Lung (tissue), 12 donors: ENCODE measurements around the gene RINL. TPM values are rescaled to one million over a fixed set of nuclear protein-coding genes. Genes with fewer than 3 reads are reported as not detected.

Experiments used
- ATAC-seq: fragments of 200-7000 bp; cut with Tn5 transposase; one replicate; pipeline ENCODE4 v1.9.1; 2020; ENCODE audit warnings: moderate number of reproducible peaks; ENCODE audit not compliant: insufficient read depth, low FRiP score
- DNase-seq, 3 donors: peaks; one replicate each; pipeline ENCODE4 v3.0.0-alpha.2; 2013 to 2017
- H3K27ac ChIP-seq, 2 donors: one replicate each; pipeline ENCODE4 v1.5.1; 2013; ENCODE audit warnings: mild to moderate bottlenecking in 2 of 2, moderate library complexity in 2 of 2, control low read depth in 1 of 2, inconsistent platforms in 1 of 2, low read depth in 1 of 2, low read length in 1 of 2
- H3K27me3 ChIP-seq, 3 donors: one replicate each; pipeline ENCODE4 v1.5.1; 2013; ENCODE audit warnings: low read length in 2 of 3; ENCODE audit not compliant: control insufficient read depth in 3 of 3, insufficient read depth in 3 of 3
- H3K36me3 ChIP-seq, 4 donors: one replicate each; pipeline ENCODE4 v1.5.1; 2013; ENCODE audit warnings: low read length in 4 of 4, mild to moderate bottlenecking in 1 of 4, moderate library complexity in 1 of 4; ENCODE audit not compliant: control insufficient read depth in 4 of 4, insufficient read depth in 4 of 4
- H3K4me1 ChIP-seq, 5 donors: one replicate each; pipeline ENCODE4 v1.5.1; 2013; ENCODE audit warnings: low read length in 5 of 5, mild to moderate bottlenecking in 2 of 5, moderate library complexity in 1 of 5; ENCODE audit not compliant: control insufficient read depth in 5 of 5, insufficient read depth in 5 of 5
- H3K4me3 ChIP-seq: one replicate; pipeline ENCODE4 v1.5.1; 2013; ENCODE audit warnings: mild to moderate bottlenecking, control low read depth, moderate library complexity
- H3K9ac ChIP-seq, 2 donors: one replicate each; pipeline ENCODE4 v1.5.1; 2013; ENCODE audit warnings: low read length in 2 of 2, control low read depth in 1 of 2; ENCODE audit not compliant: insufficient read depth in 1 of 2
- H3K9me3 ChIP-seq, 4 donors: one replicate each; pipeline ENCODE4 v1.5.1; 2013; ENCODE audit warnings: low read length in 3 of 4, mild to moderate bottlenecking in 1 of 4, moderate library complexity in 1 of 4; ENCODE audit not compliant: control insufficient read depth in 4 of 4, insufficient read depth in 3 of 4
- CTCF ChIP-seq: IDR thresholded peaks from 2 replicates; pipeline ENCODE4 v1.5.1; 2012; ENCODE audit warnings: mild to moderate bottlenecking; ENCODE audit errors: control extremely low read depth, extremely low read depth
- WGBS, 2 donors: extraction: QIAGEN DNeasy Blood & Tissue Kit; methylation state at CpG; one replicate each; pipeline ENCODE4 v1.1.7; 2013; 5-methylcytosine and 5-hydroxymethylcytosine counted together
- polyA plus RNA-seq, 2 donors: library from polyadenylated mRNA; stranded (reverse); fragments of 200-250 nt; gene quantifications; one replicate each; pipeline ENCODE4 v1.2.1, GENCODE V29; 2013
- total RNA-seq, 2 donors: library from RNA; depleted of rRNA in 1 of 2; stranded (reverse); fragments of >200 nt in 1 of 2; gene quantifications; one replicate each; pipeline ENCODE4 v1.2.1, GENCODE V29; 2014 to 2021
- donor health status: control.
- donor health status: control.
- donor health status: Bipolar disorder and iron deficiency.
- donor health status: healthy.
- donor health status: DM: yes; HTN: yes; CAD: no.

The RINL gene
- total and polyA plus RNA-seq, 4 donors, result 7.0 to 24.0 (median 15.4) TPM

DNA sequence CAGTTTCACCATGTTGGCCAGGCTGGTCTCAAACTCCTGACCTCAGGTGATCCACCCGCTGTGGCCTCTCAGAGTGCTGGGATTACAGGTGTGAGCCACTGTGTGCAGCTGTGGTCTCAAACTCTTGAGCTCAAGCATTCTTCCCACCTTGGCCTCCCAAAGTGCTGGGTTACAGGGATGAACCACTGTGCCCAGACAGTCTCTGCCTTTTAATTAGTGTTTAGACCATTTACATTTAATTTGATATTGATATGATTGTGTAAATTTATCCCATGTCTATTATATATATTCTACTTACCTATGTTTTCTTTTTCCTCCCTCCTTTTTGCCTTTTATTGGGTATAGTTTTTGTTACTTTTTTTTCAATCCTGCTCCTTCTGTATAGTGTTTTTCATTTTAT lies 23.6 kb upstream of the RINL start:
- DNase-seq (no peak), ATAC-seq (no peak)
- 99 to 100% methylated on average over 1 of the region's 1 CpG for WGBS, 2 donors
- H3K4me1 ChIP-seq, result peaks cover 0 to 18% (median 9%) of the 10 kb centered on the region in 5 donors
- H3K27ac ChIP-seq, result no peak overlapping the region
- H3K9ac ChIP-seq, result no peak overlapping the region
- peaks cover 0 to 14% (median 2%) of the 10 kb centered on the region in 4 donors for H3K36me3 ChIP-seq
- TF ChIP-seq CTCF, result no peak
- no peak overlapping the region for H3K4me3 ChIP-seq
- no peaks in the 10 kb centered on the region for H3K27me3 ChIP-seq
- peaks cover 0 to 2% (median 0%) of the 10 kb centered on the region in 4 donors for H3K9me3 ChIP-seq

GRCh38 chr19:38900743-38901190 lies 22.7 kb upstream of the RINL start:
- peak overlapping the region in 1 of 2 donors; percentile 97 for H3K9ac ChIP-seq
- H3K36me3 ChIP-seq, result peaks cover 0 to 14% (median 1%) of the 10 kb centered on the region in 4 donors
- peaks cover 0 to 2% (median 0%) of the 10 kb centered on the region in 4 donors for H3K9me3 ChIP-seq
- peak in 1 of 3 donors; percentile 53 for DNase-seq
- H3K4me3 ChIP-seq, result no peak overlapping the region
- no peaks in the 10 kb centered on the region for H3K27me3 ChIP-seq
- peaks cover 0 to 18% (median 9%) of the 10 kb centered on the region in 5 donors for H3K4me1 ChIP-seq
- WGBS, 2 donors, result 11 to 24% methylated on average over 3 of the region's 3 CpGs
- no peak for ATAC-seq
- TF ChIP-seq CTCF, result no peak
- no peak overlapping the region for H3K27ac ChIP-seq

- DNase-seq, result no peak
- TF ChIP-seq CTCF, result no peak
These were observed 22.1 kb upstream of the RINL start for GRCh38 chr19:38900202-38900629.

More at GRCh38 chr19:38900202-38900629, 22.1 kb upstream of the RINL start:
- Histone ChIP-seq H3K9ac (peak overlapping the region; percentile 14 to 97), H3K27ac (peak overlapping the region; percentile 95 to 97), H3K4me1 (peaks cover 0 to 18% (median 9%) of the 10 kb centered on the region in 5 donors), H3K36me3 (peaks cover 0 to 8% (median 0%) of the 10 kb centered on the region in 4 donors), H3K9me3 (peaks cover 0 to 2% (median 0%) of the 10 kb centered on the region in 4 donors), H3K27me3 (no peaks in the 10 kb centered on the region), H3K4me3 (peak overlapping the region; percentile 93)
- no peak for ATAC-seq
- WGBS, 2 donors, result 2 to 3% methylated on average over 8 of the region's 8 CpGs
